ENCODE measurements around the gene AQP2.

- TF ChIP-seq EP300 (IDR thresholded peaks at IDR 0.05) (no peak), CTCF (IDR thresholded peaks at IDR 0.05) (no peak), POLR2A (IDR thresholded peaks at IDR 0.05) (no peak)
Observed at GRCh38 chr12:49946497-49946896, 4.0 kb upstream of the AQP2 start.

Measured in gastroesophageal sphincter (tissue), 3 donors.